ENCODE data around the gene WHAMM.
"Not testable (repeated sequence)": the region's sequence is repeated elsewhere in the genome, so short reads cannot be mapped to it uniquely, and the experiment has no call there.

WHAMM gene

GRCh38 chr15:82809308-82810060 is at the start of gene WHAMM:
WHAMM (plus strand) TSS chr15:82809628; CDS start chr15:82809727, 99 bp downstream.
- peak within 1 kb of the TSS; percentile 96 for H3K27ac ChIP-seq (ENCODE audit: low read length)
- H3K4me3 ChIP-seq (ENCODE audit: low read length in 2 of 2): peak within 1 kb of the TSS; percentile 83 to 84
- no peaks in the 10 kb centered on the region for H3K27me3 ChIP-seq (ENCODE audit: control insufficient read depth in 1 of 2, insufficient read depth in 2 of 2, low read length in 2 of 2)
- H3K4me1 ChIP-seq (ENCODE audit: control insufficient read depth, insufficient read depth, low read length): peaks cover 2% of the 10 kb centered on the region
- H3K36me3 ChIP-seq (ENCODE audit: control insufficient read depth in 2 of 2, insufficient read depth in 2 of 2, low read length in 2 of 2): peaks cover 2 to 6% of the 10 kb centered on the region in 2 donors
- no peaks in the 10 kb centered on the region for H3K9me3 ChIP-seq (ENCODE audit: control insufficient read depth in 2 of 2, low read length in 2 of 2)
- peak within 1 kb of the TSS; percentile 93 to 95 for H3K9ac ChIP-seq (ENCODE audit: low read length in 2 of 2)

- no peak overlapping the region for H3K9ac ChIP-seq (ENCODE audit: low read length in 2 of 2)
- H3K9me3 ChIP-seq (ENCODE audit: control insufficient read depth in 2 of 2, low read length in 2 of 2): no peaks in the 10 kb centered on the region
- no peak overlapping the region for H3K4me3 ChIP-seq (ENCODE audit: low read length in 2 of 2)
- H3K4me1 ChIP-seq (ENCODE audit: control insufficient read depth, insufficient read depth, low read length): no peaks in the 10 kb centered on the region
- peaks cover 7 to 32% of the 10 kb centered on the region in 2 donors for H3K36me3 ChIP-seq (ENCODE audit: control insufficient read depth in 2 of 2, insufficient read depth in 2 of 2, low read length in 2 of 2)
- H3K27ac ChIP-seq (ENCODE audit: low read length): no peak overlapping the region
- no peaks in the 10 kb centered on the region for H3K27me3 ChIP-seq (ENCODE audit: control insufficient read depth in 1 of 2, insufficient read depth in 2 of 2, low read length in 2 of 2)
Observed at GRCh38 chr15:82763361-82764116, 45.9 kb upstream of the WHAMM start.

- H3K27ac ChIP-seq (ENCODE audit: low read length): no peak overlapping the region
- no peak overlapping the region for H3K9ac ChIP-seq (ENCODE audit: low read length in 2 of 2)
- no peak overlapping the region for H3K4me3 ChIP-seq (ENCODE audit: low read length in 2 of 2)
- no peaks in the 10 kb centered on the region for H3K4me1 ChIP-seq (ENCODE audit: control insufficient read depth, insufficient read depth, low read length)
- H3K27me3 ChIP-seq (ENCODE audit: control insufficient read depth in 1 of 2, insufficient read depth in 2 of 2, low read length in 2 of 2): no peaks in the 10 kb centered on the region
- H3K9me3 ChIP-seq (ENCODE audit: control insufficient read depth in 2 of 2, low read length in 2 of 2): no peaks in the 10 kb centered on the region
- peaks cover 5 to 26% of the 10 kb centered on the region in 2 donors for H3K36me3 ChIP-seq (ENCODE audit: control insufficient read depth in 2 of 2, insufficient read depth in 2 of 2, low read length in 2 of 2)
Observed at GRCh38 chr15:82764117-82764490, 45.3 kb upstream of the WHAMM start.

GRCh38 chr15:82764740-82765139 is 44.7 kb upstream of the WHAMM start:
- H3K9me3 ChIP-seq (ENCODE audit: control insufficient read depth in 2 of 2, low read length in 2 of 2): no peaks in the 10 kb centered on the region
- no peak overlapping the region for H3K9ac ChIP-seq (ENCODE audit: low read length in 2 of 2)
- H3K27me3 ChIP-seq (ENCODE audit: control insufficient read depth in 1 of 2, insufficient read depth in 2 of 2, low read length in 2 of 2): no peaks in the 10 kb centered on the region
- H3K4me3 ChIP-seq (ENCODE audit: low read length in 2 of 2): no peak overlapping the region
- H3K4me1 ChIP-seq (ENCODE audit: control insufficient read depth, insufficient read depth, low read length): no peaks in the 10 kb centered on the region
- H3K27ac ChIP-seq (ENCODE audit: low read length): no peak overlapping the region
- H3K36me3 ChIP-seq (ENCODE audit: control insufficient read depth in 2 of 2, insufficient read depth in 2 of 2, low read length in 2 of 2): peaks cover 5 to 25% of the 10 kb centered on the region in 2 donors

GRCh38 chr15:82766201-82766600 is 43.2 kb upstream of the WHAMM start:
- H3K4me3 ChIP-seq (ENCODE audit: low read length in 2 of 2); H3K9ac ChIP-seq (ENCODE audit: low read length in 2 of 2); H3K27ac ChIP-seq (ENCODE audit: low read length); H3K27me3 ChIP-seq (ENCODE audit: control insufficient read depth in 1 of 2, insufficient read depth in 2 of 2, low read length in 2 of 2); H3K9me3 ChIP-seq (ENCODE audit: control insufficient read depth in 2 of 2, low read length in 2 of 2); H3K4me1 ChIP-seq (ENCODE audit: control insufficient read depth, insufficient read depth, low read length): not testable (repeated sequence)
- peaks cover 5 to 19% of the 10 kb centered on the region in 2 donors for H3K36me3 ChIP-seq (ENCODE audit: control insufficient read depth in 2 of 2, insufficient read depth in 2 of 2, low read length in 2 of 2)

GRCh38 chr15:82767163-82767829 is 42.1 kb upstream of the WHAMM start:
- Histone ChIP-seq H3K27ac (ENCODE audit: low read length) (no peak overlapping the region), H3K9me3 (ENCODE audit: control insufficient read depth in 2 of 2, low read length in 2 of 2) (no peaks in the 10 kb centered on the region), H3K9ac (ENCODE audit: low read length in 2 of 2) (no peak overlapping the region), H3K36me3 (ENCODE audit: control insufficient read depth in 2 of 2, insufficient read depth in 2 of 2, low read length in 2 of 2) (peaks cover 5 to 16% of the 10 kb centered on the region in 2 donors), H3K27me3 (ENCODE audit: control insufficient read depth in 1 of 2, insufficient read depth in 2 of 2, low read length in 2 of 2) (no peaks in the 10 kb centered on the region), H3K4me3 (ENCODE audit: low read length in 2 of 2) (no peak overlapping the region), H3K4me1 (ENCODE audit: control insufficient read depth, insufficient read depth, low read length) (no peaks in the 10 kb centered on the region)

GRCh38 chr15:82768414-82769054 is 40.9 kb upstream of the WHAMM start:
- no peaks in the 10 kb centered on the region for H3K27me3 ChIP-seq (ENCODE audit: control insufficient read depth in 1 of 2, insufficient read depth in 2 of 2, low read length in 2 of 2)
- H3K27ac ChIP-seq (ENCODE audit: low read length): no peak overlapping the region
- H3K9me3 ChIP-seq (ENCODE audit: control insufficient read depth in 2 of 2, low read length in 2 of 2): no peaks in the 10 kb centered on the region
- no peak overlapping the region for H3K4me3 ChIP-seq (ENCODE audit: low read length in 2 of 2)
- H3K9ac ChIP-seq (ENCODE audit: low read length in 2 of 2): no peak overlapping the region
- H3K36me3 ChIP-seq (ENCODE audit: control insufficient read depth in 2 of 2, insufficient read depth in 2 of 2, low read length in 2 of 2): peaks cover 5 to 16% of the 10 kb centered on the region in 2 donors
- no peaks in the 10 kb centered on the region for H3K4me1 ChIP-seq (ENCODE audit: control insufficient read depth, insufficient read depth, low read length)

GRCh38 chr15:82771789-82772607 is 37.4 kb upstream of the WHAMM start:
- no peak overlapping the region for H3K27ac ChIP-seq (ENCODE audit: low read length)
- no peaks in the 10 kb centered on the region for H3K9me3 ChIP-seq (ENCODE audit: control insufficient read depth in 2 of 2, low read length in 2 of 2)
- no peaks in the 10 kb centered on the region for H3K27me3 ChIP-seq (ENCODE audit: control insufficient read depth in 1 of 2, insufficient read depth in 2 of 2, low read length in 2 of 2)
- H3K4me1 ChIP-seq (ENCODE audit: control insufficient read depth, insufficient read depth, low read length): no peaks in the 10 kb centered on the region
- peaks cover 0 to 7% of the 10 kb centered on the region in 2 donors for H3K36me3 ChIP-seq (ENCODE audit: control insufficient read depth in 2 of 2, insufficient read depth in 2 of 2, low read length in 2 of 2)
- H3K9ac ChIP-seq (ENCODE audit: low read length in 2 of 2): no peak overlapping the region
- H3K4me3 ChIP-seq (ENCODE audit: low read length in 2 of 2): no peak overlapping the region

- Histone ChIP-seq H3K4me1 (ENCODE audit: control insufficient read depth, insufficient read depth, low read length) (no peaks in the 10 kb centered on the region), H3K27me3 (ENCODE audit: control insufficient read depth in 1 of 2, insufficient read depth in 2 of 2, low read length in 2 of 2) (no peaks in the 10 kb centered on the region), H3K9me3 (ENCODE audit: control insufficient read depth in 2 of 2, low read length in 2 of 2) (no peaks in the 10 kb centered on the region), H3K36me3 (ENCODE audit: control insufficient read depth in 2 of 2, insufficient read depth in 2 of 2, low read length in 2 of 2) (no peaks in the 10 kb centered on the region), H3K4me3 (ENCODE audit: low read length in 2 of 2) (no peak overlapping the region), H3K27ac (ENCODE audit: low read length) (no peak overlapping the region), H3K9ac (ENCODE audit: low read length in 2 of 2) (no peak overlapping the region)
Observed at GRCh38 chr15:82774496-82774895, 34.9 kb upstream of the WHAMM start.

GRCh38 chr15:82778755-82779154 is 30.7 kb upstream of the WHAMM start:
- no peak overlapping the region for H3K4me3 ChIP-seq (ENCODE audit: low read length in 2 of 2)
- H3K9ac ChIP-seq (ENCODE audit: low read length in 2 of 2): no peak overlapping the region
- no peaks in the 10 kb centered on the region for H3K27me3 ChIP-seq (ENCODE audit: control insufficient read depth in 1 of 2, insufficient read depth in 2 of 2, low read length in 2 of 2)
- no peaks in the 10 kb centered on the region for H3K9me3 ChIP-seq (ENCODE audit: control insufficient read depth in 2 of 2, low read length in 2 of 2)
- no peak overlapping the region for H3K27ac ChIP-seq (ENCODE audit: low read length)
- H3K36me3 ChIP-seq (ENCODE audit: control insufficient read depth in 2 of 2, insufficient read depth in 2 of 2, low read length in 2 of 2): no peaks in the 10 kb centered on the region
- no peaks in the 10 kb centered on the region for H3K4me1 ChIP-seq (ENCODE audit: control insufficient read depth, insufficient read depth, low read length)

Measured in stomach smooth muscle (tissue), 2 donors.